Liver (tissue), 9 donors: ENCODE measurements around the gene UBR4. TPM values are rescaled to one million over a fixed set of nuclear protein-coding genes. Genes with fewer than 3 reads are reported as not detected.

Experiments used
- DNase-seq: peaks from one replicate; pipeline ENCODE4 v3.0.0-alpha.2; 2017; ENCODE audit warnings: low spot score
- H3K27ac ChIP-seq, 2 donors: one replicate each; pipeline ENCODE4 v1.7.0; 2013; ENCODE audit warnings: inconsistent platforms in 2 of 2, low read length in 2 of 2, control low read depth in 1 of 2, low read depth in 1 of 2, mild to moderate bottlenecking in 1 of 2
- H3K27me3 ChIP-seq, 4 donors: one replicate each; pipeline versions ENCODE4 v1.6.1 to v1.7.0; 2013; ENCODE audit warnings: low read length in 3 of 4, inconsistent platforms in 1 of 4, mild to moderate bottlenecking in 1 of 4, moderate library complexity in 1 of 4; ENCODE audit not compliant: control insufficient read depth in 4 of 4, insufficient read depth in 4 of 4
- H3K36me3 ChIP-seq, 4 donors: one replicate each; pipeline versions ENCODE4 v1.6.1 to v1.7.0; 2013; ENCODE audit warnings: low read length in 3 of 4, mild to moderate bottlenecking in 3 of 4, low read depth in 1 of 4, moderate library complexity in 1 of 4; ENCODE audit not compliant: control insufficient read depth in 4 of 4, insufficient read depth in 3 of 4
- H3K4me1 ChIP-seq, 4 donors: one replicate each; pipeline versions ENCODE4 v1.6.1 to v1.7.0; 2013; ENCODE audit warnings: low read length in 3 of 4, mild to moderate bottlenecking in 3 of 4, moderate library complexity in 1 of 4; ENCODE audit not compliant: control insufficient read depth in 4 of 4, insufficient read depth in 4 of 4
- H3K4me3 ChIP-seq, 3 donors: one replicate each; pipeline versions ENCODE4 v1.6.1 to v1.7.0; 2013; ENCODE audit warnings: low read length in 3 of 3, control low read depth in 1 of 3, low read depth in 1 of 3, mild to moderate bottlenecking in 1 of 3
- H3K9ac ChIP-seq, 2 donors: one replicate each; pipeline ENCODE4 v1.7.0; 2013; ENCODE audit warnings: low read length in 2 of 2, mild to moderate bottlenecking in 2 of 2, moderate library complexity in 2 of 2, control low read depth in 1 of 2, low read depth in 1 of 2
- H3K9me3 ChIP-seq, 4 donors: one replicate each; pipeline versions ENCODE4 v1.6.1 to v1.7.0; 2013; ENCODE audit warnings: low read length in 3 of 4; ENCODE audit not compliant: control insufficient read depth in 4 of 4
- EGR1 ChIP-seq, 2 donors: IDR thresholded peaks; 2 replicates each; pipeline ENCODE4 v1.6.1; 2016 to 2018; ENCODE audit warnings: antibody characterized with exemption in 2 of 2, low read depth in 2 of 2
- FOXA1 ChIP-seq: IDR thresholded peaks from 2 replicates; pipeline ENCODE4 v1.6.1; 2016; ENCODE audit warnings: antibody characterized with exemption
- FOXA2 ChIP-seq: IDR thresholded peaks from 2 replicates; pipeline ENCODE4 v1.6.1; 2016; ENCODE audit warnings: antibody characterized with exemption
- GABPA ChIP-seq, 2 donors: IDR thresholded peaks in 1 of 2; conservative IDR thresholded peaks in 1 of 2; 2 replicates each; pipeline ENCODE4 v1.6.1; 2016; ENCODE audit warnings: antibody characterized with exemption in 2 of 2, mild to moderate bottlenecking in 1 of 2, moderate library complexity in 1 of 2
- HNF4A ChIP-seq, 2 donors: conservative IDR thresholded peaks; 2 replicates each; pipeline ENCODE4 v1.6.1; 2016; ENCODE audit warnings: antibody characterized with exemption in 2 of 2, mild to moderate bottlenecking in 2 of 2
- HNF4G ChIP-seq: IDR thresholded peaks from 2 replicates; pipeline ENCODE4 v1.6.1; 2016; ENCODE audit warnings: antibody characterized with exemption
- JUND ChIP-seq, 2 donors: IDR thresholded peaks; 2 replicates each; pipeline ENCODE4 v1.6.1; 2016; ENCODE audit warnings: antibody characterized with exemption in 2 of 2
- NR2F2 ChIP-seq: IDR thresholded peaks from 2 replicates; pipeline ENCODE4 v1.6.1; 2016; ENCODE audit warnings: antibody characterized with exemption
- RAD21 ChIP-seq, 2 donors: IDR thresholded peaks; 2 replicates each; pipeline ENCODE4 v1.6.1; 2016; ENCODE audit warnings: antibody characterized with exemption in 2 of 2, mild to moderate bottlenecking in 2 of 2
- RXRA ChIP-seq, 2 donors: IDR thresholded peaks; 2 replicates each; pipeline ENCODE4 v1.6.1; 2017 to 2018; ENCODE audit warnings: antibody characterized with exemption in 2 of 2, mild to moderate bottlenecking in 1 of 2
- SP1 ChIP-seq: IDR thresholded peaks from 2 replicates; pipeline ENCODE4 v1.6.1; 2018; ENCODE audit warnings: antibody characterized with exemption, mild to moderate bottlenecking
- TAF1 ChIP-seq: conservative IDR thresholded peaks from 2 replicates; pipeline ENCODE4 v1.6.1; 2016; ENCODE audit warnings: antibody characterized with exemption, mild to moderate bottlenecking
- YY1 ChIP-seq: IDR thresholded peaks from 2 replicates; pipeline ENCODE4 v1.6.1; 2016; ENCODE audit warnings: antibody characterized with exemption, mild to moderate bottlenecking
- WGBS: extraction: QIAGEN DNeasy Blood & Tissue Kit; methylation state at CpG from one replicate; pipeline ENCODE4 v1.1.7; 2013; 5-methylcytosine and 5-hydroxymethylcytosine counted together
- polyA plus RNA-seq, 2 donors: library from polyadenylated mRNA; stranded (reverse) in 1 of 2; unstranded in 1 of 2; fragments of 200-250 nt in 1 of 2; fragments of >200 nt in 1 of 2; fragmentation: Nextera tagmentation in 1 of 2; extraction: Ambion mirVana in 1 of 2; gene quantifications; one replicate each; pipeline versions ENCODE4 v1.2.1 to v1.2.3, GENCODE V29; 2013 to 2015
- total RNA-seq, 2 donors: library from RNA; depleted of rRNA; stranded (reverse); fragments of >200 nt; gene quantifications; one replicate each; pipeline ENCODE4 v1.2.3, GENCODE V29; 2014
- TF ChIP-seq, protein P1 (sequence below): IDR thresholded peaks from 2 replicates; pipeline ENCODE4 v1.6.1; 2016; ENCODE audit warnings: antibody characterized with exemption
- TF ChIP-seq, protein P2 (sequence below): fragments of 150-350 bp; IDR thresholded peaks from 2 replicates; pipeline ENCODE4 v1.5.1; 2017; ENCODE audit warnings: improper control_type of control experiment, low read depth, low read length; ENCODE audit not compliant: missing input control
- TF ChIP-seq, protein P3 (sequence below): IDR thresholded peaks from 2 replicates; pipeline ENCODE4 v1.6.1; 2016; ENCODE audit warnings: antibody characterized with exemption
- TF ChIP-seq, protein P4 (sequence below): IDR thresholded peaks from 2 replicates; pipeline ENCODE4 v1.6.1; 2016; ENCODE audit warnings: antibody characterized with exemption
- TF ChIP-seq, protein P5 (sequence below): IDR thresholded peaks from 2 replicates; pipeline ENCODE4 v1.6.1; 2016; ENCODE audit warnings: antibody characterized with exemption, mild to moderate bottlenecking
- donor health status: healthy.
- donor health status: healthy.
- donor health status: healthy.
- donor health status: healthy.
- donor health status: healthy.

Gene UBR4
- total and polyA plus RNA-seq, 4 donors: 45.4 to 156 (median 86.9) TPM

DNA sequence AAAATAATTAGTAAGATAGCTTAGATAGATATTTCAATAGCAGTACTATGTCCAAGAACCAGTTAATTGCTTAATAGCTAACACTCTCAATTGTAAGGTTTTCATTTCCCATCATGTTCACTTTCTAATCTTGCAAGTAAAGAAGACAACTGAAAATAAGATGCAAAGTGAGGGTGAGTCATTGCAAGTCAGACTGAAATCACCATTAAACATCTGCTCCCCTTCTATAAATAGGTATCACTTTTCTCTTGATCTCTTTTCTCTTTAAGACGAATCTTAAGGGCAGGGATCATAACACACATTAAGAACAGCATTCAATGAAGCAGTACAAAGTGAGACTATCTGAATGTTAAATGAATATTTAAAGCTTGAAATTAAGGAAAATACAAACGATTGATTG is 40.4 kb downstream of the UBR4 start:
- 89% methylated on average over 2 of the region's 2 CpGs for WGBS

DNA sequence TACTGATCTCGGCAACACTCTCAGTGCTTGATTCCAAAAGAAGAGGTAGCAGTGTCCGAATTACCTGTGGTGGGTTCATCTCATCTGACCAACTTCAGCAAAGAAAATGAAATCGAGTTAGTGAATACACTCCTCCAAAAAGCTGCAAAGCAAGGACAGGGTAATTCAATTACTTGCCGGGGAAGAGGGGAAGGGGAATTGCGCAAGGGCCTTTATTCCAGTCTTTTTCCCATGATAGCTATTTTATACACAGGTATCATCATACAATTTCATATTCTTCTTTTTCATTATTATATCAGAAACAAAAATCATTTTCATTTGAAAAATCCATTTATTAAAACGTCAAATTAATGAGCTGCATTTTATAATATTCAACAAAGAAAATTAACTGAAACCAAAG is 42.9 kb downstream of the UBR4 start:
- H3K9ac ChIP-seq: no peak overlapping the region
- no peak overlapping the region for H3K27ac ChIP-seq
- H3K4me3 ChIP-seq: no peak overlapping the region
- WGBS: 94% methylated on average over 6 of the region's 6 CpGs
- no peak for DNase-seq
- peaks cover 0 to 12% (median 8%) of the 10 kb centered on the region in 4 donors for H3K4me1 ChIP-seq
- H3K9me3 ChIP-seq: no peaks in the 10 kb centered on the region
- H3K36me3 ChIP-seq: peaks cover 22 to 92% (median 86%) of the 10 kb centered on the region in 4 donors
- H3K27me3 ChIP-seq: no peaks in the 10 kb centered on the region
- no peak for TF ChIP-seq FOXA1
- TF ChIP-seq, protein P1, sequence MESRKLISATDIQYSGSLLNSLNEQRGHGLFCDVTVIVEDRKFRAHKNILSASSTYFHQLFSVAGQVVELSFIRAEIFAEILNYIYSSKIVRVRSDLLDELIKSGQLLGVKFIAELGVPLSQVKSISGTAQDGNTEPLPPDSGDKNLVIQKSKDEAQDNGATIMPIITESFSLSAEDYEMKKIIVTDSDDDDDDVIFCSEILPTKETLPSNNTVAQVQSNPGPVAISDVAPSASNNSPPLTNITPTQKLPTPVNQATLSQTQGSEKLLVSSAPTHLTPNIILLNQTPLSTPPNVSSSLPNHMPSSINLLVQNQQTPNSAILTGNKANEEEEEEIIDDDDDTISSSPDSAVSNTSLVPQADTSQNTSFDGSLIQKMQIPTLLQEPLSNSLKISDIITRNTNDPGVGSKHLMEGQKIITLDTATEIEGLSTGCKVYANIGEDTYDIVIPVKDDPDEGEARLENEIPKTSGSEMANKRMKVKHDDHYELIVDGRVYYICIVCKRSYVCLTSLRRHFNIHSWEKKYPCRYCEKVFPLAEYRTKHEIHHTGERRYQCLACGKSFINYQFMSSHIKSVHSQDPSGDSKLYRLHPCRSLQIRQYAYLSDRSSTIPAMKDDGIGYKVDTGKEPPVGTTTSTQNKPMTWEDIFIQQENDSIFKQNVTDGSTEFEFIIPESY: no peak
- TF ChIP-seq YY1: no peak
- TF ChIP-seq, protein P2, sequence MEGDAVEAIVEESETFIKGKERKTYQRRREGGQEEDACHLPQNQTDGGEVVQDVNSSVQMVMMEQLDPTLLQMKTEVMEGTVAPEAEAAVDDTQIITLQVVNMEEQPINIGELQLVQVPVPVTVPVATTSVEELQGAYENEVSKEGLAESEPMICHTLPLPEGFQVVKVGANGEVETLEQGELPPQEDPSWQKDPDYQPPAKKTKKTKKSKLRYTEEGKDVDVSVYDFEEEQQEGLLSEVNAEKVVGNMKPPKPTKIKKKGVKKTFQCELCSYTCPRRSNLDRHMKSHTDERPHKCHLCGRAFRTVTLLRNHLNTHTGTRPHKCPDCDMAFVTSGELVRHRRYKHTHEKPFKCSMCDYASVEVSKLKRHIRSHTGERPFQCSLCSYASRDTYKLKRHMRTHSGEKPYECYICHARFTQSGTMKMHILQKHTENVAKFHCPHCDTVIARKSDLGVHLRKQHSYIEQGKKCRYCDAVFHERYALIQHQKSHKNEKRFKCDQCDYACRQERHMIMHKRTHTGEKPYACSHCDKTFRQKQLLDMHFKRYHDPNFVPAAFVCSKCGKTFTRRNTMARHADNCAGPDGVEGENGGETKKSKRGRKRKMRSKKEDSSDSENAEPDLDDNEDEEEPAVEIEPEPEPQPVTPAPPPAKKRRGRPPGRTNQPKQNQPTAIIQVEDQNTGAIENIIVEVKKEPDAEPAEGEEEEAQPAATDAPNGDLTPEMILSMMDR: no peak
- TF ChIP-seq HNF4G: no peak
- no peak for TF ChIP-seq GABPA (IDR thresholded peaks at IDR 0.05 in 1 of 2, conservative IDR thresholded peaks at IDR 0.05 in 1 of 2)
- TF ChIP-seq RAD21 (IDR thresholded peaks at IDR 0.05): no peak
- no peak for TF ChIP-seq HNF4A (conservative IDR thresholded peaks at IDR 0.05)
- no peak for TF ChIP-seq RXRA (IDR thresholded peaks at IDR 0.05)

More for the DNA sequence above, 40.4 kb downstream of the UBR4 start:
- peaks cover 18 to 89% (median 84%) of the 10 kb centered on the region in 4 donors for H3K36me3 ChIP-seq
- TF ChIP-seq, protein P3, sequence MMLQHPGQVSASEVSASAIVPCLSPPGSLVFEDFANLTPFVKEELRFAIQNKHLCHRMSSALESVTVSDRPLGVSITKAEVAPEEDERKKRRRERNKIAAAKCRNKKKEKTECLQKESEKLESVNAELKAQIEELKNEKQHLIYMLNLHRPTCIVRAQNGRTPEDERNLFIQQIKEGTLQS: no peak
- no peak for TF ChIP-seq HNF4A (conservative IDR thresholded peaks at IDR 0.05)
- TF ChIP-seq TAF1: no peak
- no peak for TF ChIP-seq SP1
- TF ChIP-seq, protein P4, sequence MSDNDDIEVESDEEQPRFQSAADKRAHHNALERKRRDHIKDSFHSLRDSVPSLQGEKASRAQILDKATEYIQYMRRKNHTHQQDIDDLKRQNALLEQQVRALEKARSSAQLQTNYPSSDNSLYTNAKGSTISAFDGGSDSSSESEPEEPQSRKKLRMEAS: no peak
- TF ChIP-seq FOXA2: no peak
- no peak for TF ChIP-seq NR2F2
- TF ChIP-seq HNF4G: no peak
- TF ChIP-seq, protein P5, sequence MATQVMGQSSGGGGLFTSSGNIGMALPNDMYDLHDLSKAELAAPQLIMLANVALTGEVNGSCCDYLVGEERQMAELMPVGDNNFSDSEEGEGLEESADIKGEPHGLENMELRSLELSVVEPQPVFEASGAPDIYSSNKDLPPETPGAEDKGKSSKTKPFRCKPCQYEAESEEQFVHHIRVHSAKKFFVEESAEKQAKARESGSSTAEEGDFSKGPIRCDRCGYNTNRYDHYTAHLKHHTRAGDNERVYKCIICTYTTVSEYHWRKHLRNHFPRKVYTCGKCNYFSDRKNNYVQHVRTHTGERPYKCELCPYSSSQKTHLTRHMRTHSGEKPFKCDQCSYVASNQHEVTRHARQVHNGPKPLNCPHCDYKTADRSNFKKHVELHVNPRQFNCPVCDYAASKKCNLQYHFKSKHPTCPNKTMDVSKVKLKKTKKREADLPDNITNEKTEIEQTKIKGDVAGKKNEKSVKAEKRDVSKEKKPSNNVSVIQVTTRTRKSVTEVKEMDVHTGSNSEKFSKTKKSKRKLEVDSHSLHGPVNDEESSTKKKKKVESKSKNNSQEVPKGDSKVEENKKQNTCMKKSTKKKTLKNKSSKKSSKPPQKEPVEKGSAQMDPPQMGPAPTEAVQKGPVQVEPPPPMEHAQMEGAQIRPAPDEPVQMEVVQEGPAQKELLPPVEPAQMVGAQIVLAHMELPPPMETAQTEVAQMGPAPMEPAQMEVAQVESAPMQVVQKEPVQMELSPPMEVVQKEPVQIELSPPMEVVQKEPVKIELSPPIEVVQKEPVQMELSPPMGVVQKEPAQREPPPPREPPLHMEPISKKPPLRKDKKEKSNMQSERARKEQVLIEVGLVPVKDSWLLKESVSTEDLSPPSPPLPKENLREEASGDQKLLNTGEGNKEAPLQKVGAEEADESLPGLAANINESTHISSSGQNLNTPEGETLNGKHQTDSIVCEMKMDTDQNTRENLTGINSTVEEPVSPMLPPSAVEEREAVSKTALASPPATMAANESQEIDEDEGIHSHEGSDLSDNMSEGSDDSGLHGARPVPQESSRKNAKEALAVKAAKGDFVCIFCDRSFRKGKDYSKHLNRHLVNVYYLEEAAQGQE: no peak
- TF ChIP-seq, protein P2: no peak
- no peak for TF ChIP-seq FOXA1
- TF ChIP-seq EGR1 (IDR thresholded peaks at IDR 0.05; ENCODE audit: low read depth in 2 of 2): no peak
- TF ChIP-seq JUND (IDR thresholded peaks at IDR 0.05): no peak
- TF ChIP-seq YY1: no peak
- TF ChIP-seq RAD21 (IDR thresholded peaks at IDR 0.05): no peak
- TF ChIP-seq, protein P1: no peak
- H3K9me3 ChIP-seq: no peaks in the 10 kb centered on the region
- H3K4me1 ChIP-seq: peaks cover 0 to 12% (median 8%) of the 10 kb centered on the region in 4 donors
- H3K9ac ChIP-seq: no peak overlapping the region
- H3K27ac ChIP-seq: no peak overlapping the region
- H3K4me3 ChIP-seq: no peak overlapping the region
- DNase-seq: no peak
- H3K27me3 ChIP-seq: no peaks in the 10 kb centered on the region
